Neural cell (in vitro differentiated cells): ENCODE results near the gene HBG1.

Experiments
- CTCF ChIP-seq: fragments of 450-650 bp; IDR thresholded peaks from 2 replicates; pipeline ENCODE4 v1.5.1; 2014; ENCODE audit warnings: antibody characterized with exemption, mild to moderate bottlenecking, moderate library complexity; ENCODE audit not compliant: poor library complexity, severe bottlenecking
- POLR2AphosphoS5 ChIP-seq: IDR thresholded peaks from 2 replicates; pipeline ENCODE4 v1.6.1; 2012
- TAF1 ChIP-seq: IDR thresholded peaks from 2 replicates; pipeline ENCODE4 v1.6.1; 2012; ENCODE audit warnings: low read depth

- TF ChIP-seq POLR2AphosphoS5 (no peak), CTCF (no peak), TAF1 (no peak)
These were observed 46.3 kb downstream of the HBG1 start for GRCh38 chr11:5203366-5203765.
